Fibroblast of pulmonary artery (primary cell): ENCODE results near the gene TLE4.

Experiments used
- DNase-seq: peaks from one replicate; pipeline ENCODE4 v3.0.0-alpha.2; 2010; ENCODE audit warnings: low read depth
- H3K4me3 ChIP-seq: replicated peaks from 2 replicates; pipeline ENCODE4 v1.5.1; 2011; ENCODE audit warnings: low read depth, mild to moderate bottlenecking, control low read depth, low read length, moderate library complexity
- CTCF ChIP-seq: IDR thresholded peaks from 2 replicates; pipeline ENCODE4 v1.5.1; 2011; ENCODE audit warnings: mild to moderate bottlenecking, control low read depth, low read length, inconsistent platforms; ENCODE audit errors: missing control alignments

Gene TLE4

GRCh38 chr9:79700607-79701360, 129.0 kb downstream of the TLE4 start:
- DNase-seq = no peak
- TF ChIP-seq CTCF = no peak
- H3K4me3 ChIP-seq = no peak overlapping the region

- no peak for TF ChIP-seq CTCF
- H3K4me3 ChIP-seq = no peak overlapping the region
- DNase-seq = no peak
These were observed 129.9 kb downstream of the TLE4 start for GRCh38 chr9:79701651-79702050.

GRCh38 chr9:79705704-79706103, 133.9 kb downstream of the TLE4 start:
- no peak for TF ChIP-seq CTCF
- H3K4me3 ChIP-seq = no peak overlapping the region
- no peak for DNase-seq

- TF ChIP-seq CTCF = no peak
These were observed 134.7 kb downstream of the TLE4 start for GRCh38 chr9:79706512-79706911.

DNA sequence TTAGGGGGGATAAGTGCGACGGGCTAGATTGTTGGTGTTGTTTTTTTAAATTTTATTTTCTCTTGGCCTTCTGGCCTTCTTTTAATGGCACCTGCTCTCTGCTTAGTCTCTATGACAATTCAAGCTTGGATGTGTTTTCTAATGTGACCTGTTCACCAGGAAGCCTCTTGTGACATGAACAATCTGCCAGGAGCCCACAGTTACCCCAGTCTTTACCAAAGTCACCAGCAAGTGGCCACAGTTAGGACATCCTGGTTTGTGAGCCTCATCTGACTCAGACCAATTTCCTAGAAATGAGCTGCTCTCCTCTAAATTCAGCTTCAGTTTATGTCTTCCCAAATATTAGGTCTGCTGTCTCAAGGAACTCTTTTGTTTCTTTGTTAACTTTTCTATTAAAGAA, 135.8 kb downstream of the TLE4 start:
- no peak overlapping the region for H3K4me3 ChIP-seq
- no peak for DNase-seq
- no peak for TF ChIP-seq CTCF

More at GRCh38 chr9:79706512-79706911, 134.7 kb downstream of the TLE4 start:
- DNase-seq = no peak
- H3K4me3 ChIP-seq = no peak overlapping the region

- TF ChIP-seq CTCF = no peak
- no peak overlapping the region for H3K4me3 ChIP-seq
- DNase-seq = no peak
These were observed 136.8 kb downstream of the TLE4 start for GRCh38 chr9:79708541-79708940.
